GM19397 (cell line): Measurements from ENCODE around the gene MAFG.
"Not testable (repeated sequence)": the region's sequence is repeated elsewhere in the genome, so short reads cannot be mapped to it uniquely, and the experiment has no call there.

Experiments used
- ATAC-seq: cut with Tn5 transposase; IDR thresholded peaks from one replicate; pipeline ENCODE4 v1.9.1; 2021; ENCODE audit warnings: mild to moderate bottlenecking, moderate library complexity; ENCODE audit not compliant: unreplicated experiment

The MAFG gene

GRCh38 chr17:81958633-81959342 is 31.3 kb upstream of the MAFG start:
- no peak for ATAC-seq

- no peak for ATAC-seq
These were observed 30.3 kb upstream of the MAFG start for GRCh38 chr17:81957691-81958432.

- no peak for ATAC-seq
These were observed 29.4 kb upstream of the MAFG start for GRCh38 chr17:81956607-81957589.

- ATAC-seq = no peak
These were observed 28.4 kb upstream of the MAFG start for GRCh38 chr17:81955756-81956544.

GRCh38 chr17:81955058-81955681 is 27.6 kb upstream of the MAFG start:
- ATAC-seq = no peak

GRCh38 chr17:81954131-81955057 is 26.9 kb upstream of the MAFG start:
- ATAC-seq = no peak

- not testable (repeated sequence) for ATAC-seq
These were observed 25.9 kb upstream of the MAFG start for GRCh38 chr17:81953443-81953842.

- ATAC-seq = no peak
These were observed 25.3 kb upstream of the MAFG start for GRCh38 chr17:81952792-81953228.

GRCh38 chr17:81951785-81952684 is 24.5 kb upstream of the MAFG start:
- no peak for ATAC-seq

- no peak for ATAC-seq
These were observed 23.0 kb upstream of the MAFG start for GRCh38 chr17:81950501-81950900.

GRCh38 chr17:81948635-81949378 is 21.3 kb upstream of the MAFG start:
- ATAC-seq = no peak

- no peak for ATAC-seq
These were observed 19.7 kb upstream of the MAFG start, which contains the start of gene MYADML2 for GRCh38 chr17:81947189-81947588. Gene MYADML2, minus strand, starts transcription at chr17:81947233. Its CDS starts 5,492 bp downstream, at chr17:81941741.

- no peak for ATAC-seq
These were observed 17.3 kb upstream of the MAFG start for GRCh38 chr17:81944858-81945257.

GRCh38 chr17:81942167-81942553 is 14.6 kb upstream of the MAFG start:
- ATAC-seq = no peak

- ATAC-seq = no peak
These were observed 14.1 kb upstream of the MAFG start for GRCh38 chr17:81941484-81942166.
